A673 (cell line): ENCODE measurements around the gene KDM3B. TPM values are rescaled to one million over a fixed set of nuclear protein-coding genes. Genes with fewer than 3 reads are reported as not detected.

ENCODE experiments used
- BruUV-seq: library from RNA; stranded (reverse); fragments of 400-500 nt; replicated peaks from 2 replicates; lab custom pipeline; 2021; lab: Mats Ljungman, UMichigan
- CTCF ChIA-PET: fragments of 300-600 bp; sonication (Branson Sonifier 250); formaldehyde crosslinking; loops from one replicate; lab custom pipeline; 2022; ENCODE audit warnings: antibody characterized with exemption; lab: Charles Lee
- POLR2A ChIA-PET: fragments of 300-600 bp; sonication (Branson Sonifier 250); formaldehyde crosslinking; loops from one replicate; lab custom pipeline; 2022; ENCODE audit warnings: antibody characterized with exemption; ENCODE audit not compliant: low non-redundant PET; lab: Charles Lee
- DNase-seq: peaks from one replicate; pipeline ENCODE4 v3.0.0-alpha.2; 2015; ENCODE audit warnings: low spot score
- H3K27ac ChIP-seq: fragments of 200-600 bp; sonication (generic); 2 replicates; pipeline ENCODE4 v1.5.1; 2016; ENCODE audit warnings: mixed run types, low read depth, mild to moderate bottlenecking, mixed read lengths, antibody characterized with exemption, low read length; ENCODE audit not compliant: poor library complexity, severe bottlenecking
- H3K27me3 ChIP-seq: fragments of 200-600 bp; sonication (generic); replicated peaks from 2 replicates; pipeline ENCODE4 v1.6.1; 2017; ENCODE audit warnings: mixed run types, low read depth, mild to moderate bottlenecking, mixed read lengths, antibody characterized with exemption, low read length; ENCODE audit not compliant: insufficient read depth, poor library complexity
- H3K36me3 ChIP-seq: fragments of 200-600 bp; sonication (generic); 2 replicates; pipeline ENCODE4 v1.6.1; 2016; ENCODE audit warnings: mixed run types, mild to moderate bottlenecking, mixed read lengths, antibody characterized with exemption, low read length; ENCODE audit not compliant: insufficient read depth, poor library complexity, severe bottlenecking
- H3K4me1 ChIP-seq: fragments of 200-600 bp; sonication (generic); 2 replicates; pipeline ENCODE4 v1.6.1; 2017; ENCODE audit warnings: mixed run types, mild to moderate bottlenecking, mixed read lengths, antibody characterized with exemption, low read length; ENCODE audit not compliant: insufficient read depth, poor library complexity, severe bottlenecking
- H3K4me3 ChIP-seq: fragments of 200-600 bp; sonication (generic); 2 replicates; pipeline ENCODE4 v1.5.1; 2016; ENCODE audit warnings: low read depth, mixed run types, mild to moderate bottlenecking, mixed read lengths, low read length; ENCODE audit not compliant: poor library complexity, severe bottlenecking
- H3K9me3 ChIP-seq: fragments of 200-600 bp; sonication (generic); 2 replicates; pipeline ENCODE4 v1.6.1; 2016; ENCODE audit warnings: mixed run types, low read depth, mild to moderate bottlenecking, mixed read lengths, antibody characterized with exemption, low read length; ENCODE audit not compliant: poor library complexity, severe bottlenecking
- EZH2 ChIP-seq: fragments of 200-600 bp; sonication (generic); IDR thresholded peaks from 2 replicates; pipeline ENCODE4 v1.6.1; 2017; ENCODE audit warnings: borderline replicate concordance, low read depth, mild to moderate bottlenecking, mixed read lengths, antibody characterized with exemption, low read length; ENCODE audit not compliant: poor library complexity, severe bottlenecking
- intact Hi-C: fragments of 100-400 bp; cut with micrococcal nuclease; formaldehyde crosslinking; loops from one replicate; pipeline ENCODE4 v1.10.0; 2022; ENCODE audit not compliant: unreplicated experiment
- total RNA-seq: library from RNA; stranded (reverse); gene quantifications from 2 replicates; pipeline ENCODE4 v1.2.3, GENCODE V29; 2021
- TF ChIP-seq, protein P1 (sequence below): fragments of 300-800, 200-600 bp; sonication (generic); conservative IDR thresholded peaks from 2 replicates; pipeline ENCODE4 v1.5.1; 2017; ENCODE audit warnings: low read depth, mild to moderate bottlenecking, antibody characterized with exemption, low read length, moderate library complexity, mixed read lengths

The KDM3B gene
- total RNA-seq, 1 experiment from 2014 or later = 62.1 TPM

DNA sequence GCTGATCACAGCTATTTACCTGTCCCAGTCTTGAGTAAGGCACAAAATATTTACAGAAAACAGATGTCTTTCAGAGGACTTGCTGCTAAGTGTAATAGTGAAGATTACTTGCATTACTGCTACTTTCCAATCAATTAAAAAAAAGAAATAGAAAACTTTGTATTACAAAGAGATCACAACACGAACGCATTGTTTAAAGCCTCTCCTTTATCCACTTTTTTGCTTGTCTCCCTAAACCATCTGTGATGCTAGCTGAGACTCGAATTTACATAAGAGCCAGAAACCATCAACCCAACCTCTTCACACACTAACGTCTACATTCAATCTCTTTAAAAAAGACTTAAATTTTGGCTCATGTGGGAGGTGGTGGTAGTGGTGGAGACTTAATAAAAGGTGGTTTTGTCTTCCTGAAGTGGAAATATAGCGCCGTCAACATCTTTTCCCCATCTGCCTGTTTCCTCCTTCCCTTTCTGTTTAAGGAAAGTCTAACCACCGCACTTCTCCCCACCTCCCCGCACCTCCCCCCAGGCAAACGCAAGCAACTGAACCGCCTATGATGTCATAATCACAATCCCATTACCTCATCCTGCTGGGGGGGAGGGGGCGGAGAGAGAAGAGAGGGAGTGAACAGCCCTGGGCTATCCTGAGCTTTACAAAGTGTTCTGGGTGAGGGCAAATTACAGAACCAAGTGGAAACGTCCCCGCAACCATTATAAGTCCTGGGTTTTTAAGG, 15.4 kb upstream of the KDM3B start:
- H3K9me3 ChIP-seq = no peaks in the 10 kb centered on the region
- CTCF ChIA-PET = interaction anchor here (1.4 kb wide), 1 partner anchor 15 kb away, joined by 8 read pairs; the partner anchor contains the start of gene KDM3B
- peak overlapping the region; percentile 100 for H3K27ac ChIP-seq
- peaks cover 12% of the 10 kb centered on the region for H3K36me3 ChIP-seq
- TF ChIP-seq, protein P1, sequence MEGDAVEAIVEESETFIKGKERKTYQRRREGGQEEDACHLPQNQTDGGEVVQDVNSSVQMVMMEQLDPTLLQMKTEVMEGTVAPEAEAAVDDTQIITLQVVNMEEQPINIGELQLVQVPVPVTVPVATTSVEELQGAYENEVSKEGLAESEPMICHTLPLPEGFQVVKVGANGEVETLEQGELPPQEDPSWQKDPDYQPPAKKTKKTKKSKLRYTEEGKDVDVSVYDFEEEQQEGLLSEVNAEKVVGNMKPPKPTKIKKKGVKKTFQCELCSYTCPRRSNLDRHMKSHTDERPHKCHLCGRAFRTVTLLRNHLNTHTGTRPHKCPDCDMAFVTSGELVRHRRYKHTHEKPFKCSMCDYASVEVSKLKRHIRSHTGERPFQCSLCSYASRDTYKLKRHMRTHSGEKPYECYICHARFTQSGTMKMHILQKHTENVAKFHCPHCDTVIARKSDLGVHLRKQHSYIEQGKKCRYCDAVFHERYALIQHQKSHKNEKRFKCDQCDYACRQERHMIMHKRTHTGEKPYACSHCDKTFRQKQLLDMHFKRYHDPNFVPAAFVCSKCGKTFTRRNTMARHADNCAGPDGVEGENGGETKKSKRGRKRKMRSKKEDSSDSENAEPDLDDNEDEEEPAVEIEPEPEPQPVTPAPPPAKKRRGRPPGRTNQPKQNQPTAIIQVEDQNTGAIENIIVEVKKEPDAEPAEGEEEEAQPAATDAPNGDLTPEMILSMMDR = no peak
- TF ChIP-seq EZH2 = no peak
- H3K4me3 ChIP-seq = peak overlapping the region; percentile 76
- peaks cover 6% of the 10 kb centered on the region for H3K4me1 ChIP-seq
- intact Hi-C loops = no loop called here
- BruUV-seq = TSS peak; percentile 97
- H3K27me3 ChIP-seq = no peaks in the 10 kb centered on the region
- POLR2A ChIA-PET = no interaction called here
- DNase-seq = no peak

DNA sequence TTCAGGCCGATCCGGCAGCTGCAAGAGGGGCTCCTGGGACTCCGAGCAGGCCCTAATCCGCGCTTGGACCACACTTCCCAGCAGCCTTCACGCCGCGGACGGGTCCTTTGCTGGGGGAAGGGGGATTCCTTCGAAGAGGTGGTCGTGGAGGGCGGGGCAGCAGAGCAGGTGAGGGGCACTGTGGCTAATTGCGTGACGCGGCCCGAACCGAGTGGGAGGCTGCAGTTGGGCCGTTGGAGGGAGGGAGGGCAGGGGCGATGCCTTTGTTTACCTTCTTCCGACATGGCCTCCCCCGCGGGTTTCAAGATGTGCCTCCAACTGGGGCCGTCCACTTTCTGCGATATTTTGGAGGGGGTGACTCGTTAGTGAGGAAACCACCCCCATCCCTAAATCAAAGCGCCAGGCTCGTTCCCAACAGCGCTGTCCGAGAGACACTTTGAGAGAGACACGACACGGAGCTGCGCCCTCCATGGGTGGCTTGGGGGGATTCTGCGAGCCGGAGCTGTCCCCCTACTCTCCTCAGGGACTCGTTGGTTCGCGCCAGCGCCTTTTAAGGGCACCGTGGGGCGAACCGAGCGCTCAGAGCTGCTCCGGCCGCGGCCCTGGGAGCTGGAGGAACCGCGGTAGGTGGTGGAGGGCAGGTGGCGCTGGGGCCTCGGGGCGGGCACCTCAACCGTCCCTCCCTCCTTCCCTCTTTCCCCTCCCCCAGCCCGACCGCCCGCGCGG, 14.6 kb upstream of the KDM3B start, which contains the start of gene FAM53C:
TSS of gene FAM53C (plus strand) at position 582 of the 726 bp plus-strand sequence. CDS start 3,070 bp downstream, outside the sequence.
- peak; percentile 94 for DNase-seq
- H3K4me3 ChIP-seq = peak within 1 kb of the TSS; percentile 76
- no peaks in the 10 kb centered on the region for H3K9me3 ChIP-seq
- H3K36me3 ChIP-seq = peaks cover 15% of the 10 kb centered on the region
- no peak for TF ChIP-seq EZH2
- TF ChIP-seq, protein P1 = no peak
- BruUV-seq = no TSS peak
- CTCF ChIA-PET = interaction anchor here (1.4 kb wide), 1 partner anchor 14 kb away, joined by 8 read pairs; the partner anchor contains the start of gene KDM3B
- intact Hi-C loops = no loop called here
- POLR2A ChIA-PET = interaction anchor here (1.0 kb wide), 1 partner anchor 14 kb away, joined by 22 read pairs; the partner anchor contains the start of gene KDM3B
- H3K27me3 ChIP-seq = no peaks in the 10 kb centered on the region
- peak within 1 kb of the TSS; percentile 100 for H3K27ac ChIP-seq
- H3K4me1 ChIP-seq = peaks cover 6% of the 10 kb centered on the region

- ChIA-PET POLR2A (interaction anchor here (1.0 to 1.2 kb wide), 2 partner anchors 14 kb away, joined by 10 to 22 read pairs; partner anchors contain the start of gene KDM3B), CTCF (interaction anchor here (1.4 kb wide), 1 partner anchor 14 kb away, joined by 8 read pairs; the partner anchor contains the start of gene KDM3B)
- Histone ChIP-seq H3K4me1 (peaks cover 6% of the 10 kb centered on the region), H3K27ac (peak overlapping the region; percentile 100), H3K9me3 (no peaks in the 10 kb centered on the region), H3K4me3 (peak overlapping the region; percentile 76), H3K36me3 (peaks cover 19% of the 10 kb centered on the region), H3K27me3 (no peaks in the 10 kb centered on the region)
- no peak for TF ChIP-seq EZH2
- TF ChIP-seq, protein P1 = no peak
- no peak for DNase-seq
- intact Hi-C loops = no loop called here
- BruUV-seq = no TSS peak
These were observed 13.9 kb upstream of the KDM3B start for GRCh38 chr5:138338411-138339090.
